ENCODE results near the gene GPBAR1.
"Not testable (repeated sequence)": the region's sequence is repeated elsewhere in the genome, so short reads cannot be mapped to it uniquely, and the experiment has no call there.

Gene GPBAR1

GRCh38 chr2:218306184-218306920 lies 45.5 kb downstream of the GPBAR1 start:
- no peaks in the 10 kb centered on the region for H3K36me3 ChIP-seq (ENCODE audit: control insufficient read depth in 2 of 2, insufficient read depth in 2 of 2, low read length in 2 of 2)

GRCh38 chr2:218307415-218308090 lies 46.7 kb downstream of the GPBAR1 start:
- Histone ChIP-seq H3K4me3 (ENCODE audit: low read length in 2 of 2) (no peak overlapping the region), H3K4me1 (ENCODE audit: control insufficient read depth in 2 of 2, insufficient read depth in 2 of 2, low read length in 2 of 2) (peaks cover 6 to 19% of the 10 kb centered on the region in 2 donors), H3K9ac (ENCODE audit: low read depth in 1 of 2, low read length in 2 of 2) (no peak overlapping the region), H3K9me3 (ENCODE audit: control insufficient read depth in 2 of 2, low read length in 2 of 2) (no peaks in the 10 kb centered on the region), H3K27ac (ENCODE audit: low read depth in 2 of 2, low read length in 2 of 2) (no peak overlapping the region), H3K27me3 (ENCODE audit: control insufficient read depth in 2 of 2, insufficient read depth in 2 of 2, low read length in 2 of 2) (no peaks in the 10 kb centered on the region), H3K36me3 (ENCODE audit: control insufficient read depth in 2 of 2, insufficient read depth in 2 of 2, low read length in 2 of 2) (no peaks in the 10 kb centered on the region)

More at GRCh38 chr2:218306184-218306920, 45.5 kb downstream of the GPBAR1 start:
- H3K9ac ChIP-seq (ENCODE audit: low read depth in 1 of 2, low read length in 2 of 2) = no peak overlapping the region
- H3K27ac ChIP-seq (ENCODE audit: low read depth in 2 of 2, low read length in 2 of 2) = no peak overlapping the region
- H3K9me3 ChIP-seq (ENCODE audit: control insufficient read depth in 2 of 2, low read length in 2 of 2) = no peaks in the 10 kb centered on the region
- peaks cover 6 to 10% of the 10 kb centered on the region in 2 donors for H3K4me1 ChIP-seq (ENCODE audit: control insufficient read depth in 2 of 2, insufficient read depth in 2 of 2, low read length in 2 of 2)
- no peak overlapping the region for H3K4me3 ChIP-seq (ENCODE audit: low read length in 2 of 2)
- H3K27me3 ChIP-seq (ENCODE audit: control insufficient read depth in 2 of 2, insufficient read depth in 2 of 2, low read length in 2 of 2) = no peaks in the 10 kb centered on the region

- peak overlapping the region; percentile 87 to 89 for H3K27ac ChIP-seq (ENCODE audit: low read depth in 2 of 2, low read length in 2 of 2)
- H3K27me3 ChIP-seq (ENCODE audit: control insufficient read depth in 2 of 2, insufficient read depth in 2 of 2, low read length in 2 of 2) = no peaks in the 10 kb centered on the region
- H3K4me1 ChIP-seq (ENCODE audit: control insufficient read depth in 2 of 2, insufficient read depth in 2 of 2, low read length in 2 of 2) = peaks cover 6 to 25% of the 10 kb centered on the region in 2 donors
- peak overlapping the region in 1 of 2 donors; percentile 13 for H3K4me3 ChIP-seq (ENCODE audit: low read length in 2 of 2)
- no peaks in the 10 kb centered on the region for H3K9me3 ChIP-seq (ENCODE audit: control insufficient read depth in 2 of 2, low read length in 2 of 2)
- H3K36me3 ChIP-seq (ENCODE audit: control insufficient read depth in 2 of 2, insufficient read depth in 2 of 2, low read length in 2 of 2) = no peaks in the 10 kb centered on the region
- H3K9ac ChIP-seq (ENCODE audit: low read depth in 1 of 2, low read length in 2 of 2) = peak overlapping the region; percentile 24 to 34
Observed at GRCh38 chr2:218310853-218311540, 50.2 kb downstream of the GPBAR1 start.

- Histone ChIP-seq H3K4me3 (ENCODE audit: low read length in 2 of 2) (peak overlapping the region in 1 of 2 donors; percentile 26), H3K27ac (ENCODE audit: low read depth in 2 of 2, low read length in 2 of 2) (peak overlapping the region; percentile 87 to 89), H3K4me1 (ENCODE audit: control insufficient read depth in 2 of 2, insufficient read depth in 2 of 2, low read length in 2 of 2) (peaks cover 6 to 28% of the 10 kb centered on the region in 2 donors)
- not testable (repeated sequence) for H3K9ac ChIP-seq (ENCODE audit: low read depth in 1 of 2, low read length in 2 of 2); H3K36me3 ChIP-seq (ENCODE audit: control insufficient read depth in 2 of 2, insufficient read depth in 2 of 2, low read length in 2 of 2); H3K9me3 ChIP-seq (ENCODE audit: control insufficient read depth in 2 of 2, low read length in 2 of 2); H3K27me3 ChIP-seq (ENCODE audit: control insufficient read depth in 2 of 2, insufficient read depth in 2 of 2, low read length in 2 of 2)
Observed at GRCh38 chr2:218311541-218312266, 50.9 kb downstream of the GPBAR1 start.

- peak overlapping the region; percentile 87 to 89 for H3K27ac ChIP-seq (ENCODE audit: low read depth in 2 of 2, low read length in 2 of 2)
- no peak overlapping the region for H3K9ac ChIP-seq (ENCODE audit: low read depth in 1 of 2, low read length in 2 of 2)
- H3K4me3 ChIP-seq (ENCODE audit: low read length in 2 of 2) = peak overlapping the region in 1 of 2 donors; percentile 9
Observed at GRCh38 chr2:218312267-218312756, 51.5 kb downstream of the GPBAR1 start.

GRCh38 chr2:218313356-218313755 lies 52.5 kb downstream of the GPBAR1 start:
- Histone ChIP-seq H3K36me3 (ENCODE audit: control insufficient read depth in 2 of 2, insufficient read depth in 2 of 2, low read length in 2 of 2) (no peaks in the 10 kb centered on the region), H3K9ac (ENCODE audit: low read depth in 1 of 2, low read length in 2 of 2) (no peak overlapping the region), H3K4me3 (ENCODE audit: low read length in 2 of 2) (no peak overlapping the region), H3K4me1 (ENCODE audit: control insufficient read depth in 2 of 2, insufficient read depth in 2 of 2, low read length in 2 of 2) (peaks cover 6 to 37% of the 10 kb centered on the region in 2 donors), H3K9me3 (ENCODE audit: control insufficient read depth in 2 of 2, low read length in 2 of 2) (no peaks in the 10 kb centered on the region), H3K27ac (ENCODE audit: low read depth in 2 of 2, low read length in 2 of 2) (no peak overlapping the region), H3K27me3 (ENCODE audit: control insufficient read depth in 2 of 2, insufficient read depth in 2 of 2, low read length in 2 of 2) (no peaks in the 10 kb centered on the region)

More at GRCh38 chr2:218312267-218312756, 51.5 kb downstream of the GPBAR1 start:
- Histone ChIP-seq H3K36me3 (ENCODE audit: control insufficient read depth in 2 of 2, insufficient read depth in 2 of 2, low read length in 2 of 2) (no peaks in the 10 kb centered on the region), H3K4me1 (ENCODE audit: control insufficient read depth in 2 of 2, insufficient read depth in 2 of 2, low read length in 2 of 2) (peaks cover 6 to 35% of the 10 kb centered on the region in 2 donors), H3K9me3 (ENCODE audit: control insufficient read depth in 2 of 2, low read length in 2 of 2) (no peaks in the 10 kb centered on the region), H3K27me3 (ENCODE audit: control insufficient read depth in 2 of 2, insufficient read depth in 2 of 2, low read length in 2 of 2) (no peaks in the 10 kb centered on the region)
